ENCODE data around the gene ZNF583. TPM values are rescaled to one million over a fixed set of nuclear protein-coding genes. Genes with fewer than 3 reads are reported as not detected.

The ZNF583 gene
- total and polyA plus RNA-seq, 2 of the 13 experiments (the other 11 are each of a cell fraction or from before 2014, with no cell fraction given), result 0.65 to 5.3 TPM

DNA sequence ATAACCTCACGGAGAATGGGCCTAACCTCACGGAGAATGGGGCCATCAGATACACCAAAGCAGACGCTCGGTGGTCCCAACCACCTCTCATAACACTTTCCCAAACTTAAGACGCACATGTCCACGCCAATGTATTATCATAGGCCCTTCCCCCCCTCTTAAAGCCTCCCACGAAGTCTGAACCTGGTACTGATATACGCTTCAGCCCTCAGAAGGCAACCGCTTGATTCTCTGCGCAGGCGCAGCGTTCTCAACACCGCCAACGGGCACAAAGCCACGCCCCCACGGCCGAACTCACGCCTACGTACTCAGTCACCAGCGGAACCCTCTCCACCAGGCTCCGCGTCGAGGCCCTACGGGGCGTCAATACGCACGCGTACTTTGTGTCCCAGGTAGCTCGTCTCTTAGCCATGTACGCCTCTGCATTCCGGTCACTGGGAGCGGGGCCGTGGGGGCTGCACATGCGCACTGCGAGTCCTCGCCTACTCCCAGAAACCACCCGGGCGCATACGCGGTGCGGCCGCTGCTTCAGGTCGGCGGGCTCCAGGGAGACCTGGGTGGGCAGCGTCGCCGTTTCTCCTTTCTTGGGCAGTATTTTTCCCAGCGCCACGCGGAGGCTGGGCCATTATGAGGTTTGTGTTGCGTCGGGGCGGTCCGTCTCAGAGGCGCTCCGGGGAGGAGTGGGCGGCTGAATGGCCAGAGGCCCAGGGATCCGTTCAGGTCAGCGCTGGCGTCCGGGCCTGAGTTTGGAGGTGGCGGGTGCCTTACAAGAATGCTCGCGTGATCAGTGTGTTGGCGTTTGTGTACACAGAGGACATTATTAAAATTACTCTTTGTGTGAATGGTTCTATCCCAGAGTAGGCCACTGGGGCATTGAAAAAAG, 36.1 kb upstream of the ZNF583 start (continued):
- TF ChIP-seq MIXL1 (CRISPR knock-in tag; IDR thresholded peaks at IDR 0.05), result no peak
- no peak for TF ChIP-seq SP140L (CRISPR knock-in tag; IDR thresholded peaks at IDR 0.05; ENCODE audit: borderline replicate concordance)
- peak; percentile 52; the same call in 1 of the 2 replicates for TF ChIP-seq ZNF451 (CRISPR knock-in tag; IDR thresholded peaks at IDR 0.05)
- no peak for TF ChIP-seq NCOA1 (CRISPR knock-in tag; IDR thresholded peaks at IDR 0.05)
- 0 out of 2 replicates have a peak, but pooled peaks have one; percentile 21 for TF ChIP-seq ZSCAN25 (CRISPR knock-in tag; IDR thresholded peaks at IDR 0.05)
- no peak for TF ChIP-seq FOXA1 (IDR thresholded peaks at IDR 0.05)
- 0 out of 2 replicates have a peak, but pooled peaks have one; percentile 16 for TF ChIP-seq FOXA1 (CRISPR knock-in tag; IDR thresholded peaks at IDR 0.05)
- TF ChIP-seq ZBTB8A (CRISPR knock-in tag; IDR thresholded peaks at IDR 0.05; ENCODE audit: borderline replicate concordance, low read depth), result no peak
- TF ChIP-seq ZNF138 (CRISPR knock-in tag; IDR thresholded peaks at IDR 0.05; ENCODE audit: low read depth), result no peak
- TF ChIP-seq ZNF670 (CRISPR knock-in tag; IDR thresholded peaks at IDR 0.05; ENCODE audit: borderline replicate concordance), result peak; percentile 35; the same call in 1 of the 2 replicates
- TF ChIP-seq, protein P1, sequence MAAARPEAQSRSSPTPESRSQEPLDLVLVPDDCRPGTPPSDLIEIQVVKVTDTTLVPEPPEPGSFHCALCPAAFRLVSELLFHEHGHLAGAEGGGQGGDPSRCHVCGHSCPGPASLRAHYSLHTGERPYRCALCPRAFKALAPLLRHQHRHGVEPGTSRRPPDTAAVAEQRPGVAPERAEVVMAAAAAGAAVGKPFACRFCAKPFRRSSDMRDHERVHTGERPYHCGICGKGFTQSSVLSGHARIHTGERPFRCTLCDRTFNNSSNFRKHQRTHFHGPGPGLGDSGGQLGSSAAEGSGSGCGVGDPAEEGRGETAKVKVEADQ (CRISPR knock-in tag; IDR thresholded peaks at IDR 0.05; ENCODE audit: borderline replicate concordance), result peak; percentile 76; the same call in 1 of the 2 replicates
- TF ChIP-seq, protein P2, sequence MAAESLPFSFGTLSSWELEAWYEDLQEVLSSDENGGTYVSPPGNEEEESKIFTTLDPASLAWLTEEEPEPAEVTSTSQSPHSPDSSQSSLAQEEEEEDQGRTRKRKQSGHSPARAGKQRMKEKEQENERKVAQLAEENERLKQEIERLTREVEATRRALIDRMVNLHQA (CRISPR knock-in tag; IDR thresholded peaks at IDR 0.05), result no peak
- TF ChIP-seq, protein P3, sequence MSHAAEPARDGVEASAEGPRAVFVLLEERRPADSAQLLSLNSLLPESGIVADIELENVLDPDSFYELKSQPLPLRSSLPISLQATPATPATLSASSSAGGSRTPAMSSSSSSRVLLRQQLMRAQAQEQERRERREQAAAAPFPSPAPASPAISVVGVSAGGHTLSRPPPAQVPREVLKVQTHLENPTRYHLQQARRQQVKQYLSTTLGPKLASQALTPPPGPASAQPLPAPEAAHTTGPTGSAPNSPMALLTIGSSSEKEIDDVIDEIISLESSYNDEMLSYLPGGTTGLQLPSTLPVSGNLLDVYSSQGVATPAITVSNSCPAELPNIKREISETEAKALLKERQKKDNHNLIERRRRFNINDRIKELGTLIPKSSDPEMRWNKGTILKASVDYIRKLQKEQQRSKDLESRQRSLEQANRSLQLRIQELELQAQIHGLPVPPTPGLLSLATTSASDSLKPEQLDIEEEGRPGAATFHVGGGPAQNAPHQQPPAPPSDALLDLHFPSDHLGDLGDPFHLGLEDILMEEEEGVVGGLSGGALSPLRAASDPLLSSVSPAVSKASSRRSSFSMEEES (CRISPR knock-in tag; IDR thresholded peaks at IDR 0.05), result peak; percentile 38; the same call in 1 of the 2 replicates
- TF ChIP-seq, protein P4, sequence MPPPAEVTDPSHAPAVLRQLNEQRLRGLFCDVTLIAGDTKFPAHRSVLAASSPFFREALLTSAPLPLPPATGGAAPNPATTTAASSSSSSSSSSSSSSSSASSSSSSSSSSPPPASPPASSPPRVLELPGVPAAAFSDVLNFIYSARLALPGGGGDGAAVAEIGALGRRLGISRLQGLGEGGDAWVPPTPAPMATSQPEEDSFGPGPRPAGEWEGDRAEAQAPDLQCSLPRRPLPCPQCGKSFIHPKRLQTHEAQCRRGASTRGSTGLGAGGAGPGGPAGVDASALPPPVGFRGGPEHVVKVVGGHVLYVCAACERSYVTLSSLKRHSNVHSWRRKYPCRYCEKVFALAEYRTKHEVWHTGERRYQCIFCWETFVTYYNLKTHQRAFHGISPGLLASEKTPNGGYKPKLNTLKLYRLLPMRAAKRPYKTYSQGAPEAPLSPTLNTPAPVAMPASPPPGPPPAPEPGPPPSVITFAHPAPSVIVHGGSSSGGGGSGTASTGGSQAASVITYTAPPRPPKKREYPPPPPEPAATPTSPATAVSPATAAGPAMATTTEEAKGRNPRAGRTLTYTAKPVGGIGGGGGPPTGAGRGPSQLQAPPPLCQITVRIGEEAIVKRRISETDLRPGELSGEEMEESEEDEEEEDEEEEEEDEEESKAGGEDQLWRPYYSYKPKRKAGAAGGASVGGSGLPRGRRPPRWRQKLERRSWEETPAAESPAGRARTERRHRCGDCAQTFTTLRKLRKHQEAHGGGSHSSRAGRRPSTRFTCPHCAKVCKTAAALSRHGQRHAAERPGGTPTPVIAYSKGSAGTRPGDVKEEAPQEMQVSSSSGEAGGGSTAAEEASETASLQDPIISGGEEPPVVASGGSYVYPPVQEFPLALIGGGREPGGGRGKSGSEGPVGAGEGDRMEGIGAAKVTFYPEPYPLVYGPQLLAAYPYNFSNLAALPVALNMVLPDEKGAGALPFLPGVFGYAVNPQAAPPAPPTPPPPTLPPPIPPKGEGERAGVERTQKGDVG (CRISPR knock-in tag; IDR thresholded peaks at IDR 0.05; ENCODE audit: borderline replicate concordance), result no peak; the same call in 1 of the 2 replicates
- TF ChIP-seq RFX5 (IDR thresholded peaks at IDR 0.05; ENCODE audit: low read depth, low read length), result peak; percentile 66; the same call in 1 of the 2 replicates
- TF ChIP-seq KDM2A (CRISPR knock-in tag; IDR thresholded peaks at IDR 0.05; ENCODE audit: borderline replicate concordance, low read depth), result peak; percentile 67; the same call in 1 of the 2 replicates
- TF ChIP-seq, protein P5, sequence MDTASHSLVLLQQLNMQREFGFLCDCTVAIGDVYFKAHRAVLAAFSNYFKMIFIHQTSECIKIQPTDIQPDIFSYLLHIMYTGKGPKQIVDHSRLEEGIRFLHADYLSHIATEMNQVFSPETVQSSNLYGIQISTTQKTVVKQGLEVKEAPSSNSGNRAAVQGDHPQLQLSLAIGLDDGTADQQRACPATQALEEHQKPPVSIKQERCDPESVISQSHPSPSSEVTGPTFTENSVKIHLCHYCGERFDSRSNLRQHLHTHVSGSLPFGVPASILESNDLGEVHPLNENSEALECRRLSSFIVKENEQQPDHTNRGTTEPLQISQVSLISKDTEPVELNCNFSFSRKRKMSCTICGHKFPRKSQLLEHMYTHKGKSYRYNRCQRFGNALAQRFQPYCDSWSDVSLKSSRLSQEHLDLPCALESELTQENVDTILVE (CRISPR knock-in tag; IDR thresholded peaks at IDR 0.05), result no peak
- TF ChIP-seq ZNF430 (CRISPR knock-in tag; IDR thresholded peaks at IDR 0.05), result 0 out of 2 replicates have a peak, but pooled peaks have one; percentile 18
- TF ChIP-seq ZIK1 (CRISPR knock-in tag; IDR thresholded peaks at IDR 0.05; ENCODE audit: borderline replicate concordance, low read depth), result peak; percentile 65; the same call in 1 of the 2 replicates
- TF ChIP-seq SAFB2 (CRISPR knock-in tag; IDR thresholded peaks at IDR 0.05; ENCODE audit: borderline replicate concordance, low read depth), result 0 out of 2 replicates have a peak, but pooled peaks have one; percentile 71
- TF ChIP-seq KMT2A (CRISPR knock-in tag; IDR thresholded peaks at IDR 0.05), result no peak
- peak; percentile 76 for TF ChIP-seq BORCS8-MEF2B (CRISPR knock-in tag; IDR thresholded peaks at IDR 0.05)

Data from HepG2 (cell line).